Hematopoietic multipotent progenitor cell treated with erythropoietin and hydrocortisone succinate and interleukin-3 and kit ligand, for 6 days (in vitro differentiated cells): Measurements from ENCODE around the gene KIF5A.

Experiments
- DNase-seq: peaks from one replicate; pipeline ENCODE4 v3.0.0-alpha.2; 2015

Gene KIF5A

GRCh38 chr12:57622293-57623245, 72.7 kb downstream of the KIF5A start:
- DNase-seq: no peak

GRCh38 chr12:57623385-57623784, 73.5 kb downstream of the KIF5A start:
- no peak for DNase-seq

DNA sequence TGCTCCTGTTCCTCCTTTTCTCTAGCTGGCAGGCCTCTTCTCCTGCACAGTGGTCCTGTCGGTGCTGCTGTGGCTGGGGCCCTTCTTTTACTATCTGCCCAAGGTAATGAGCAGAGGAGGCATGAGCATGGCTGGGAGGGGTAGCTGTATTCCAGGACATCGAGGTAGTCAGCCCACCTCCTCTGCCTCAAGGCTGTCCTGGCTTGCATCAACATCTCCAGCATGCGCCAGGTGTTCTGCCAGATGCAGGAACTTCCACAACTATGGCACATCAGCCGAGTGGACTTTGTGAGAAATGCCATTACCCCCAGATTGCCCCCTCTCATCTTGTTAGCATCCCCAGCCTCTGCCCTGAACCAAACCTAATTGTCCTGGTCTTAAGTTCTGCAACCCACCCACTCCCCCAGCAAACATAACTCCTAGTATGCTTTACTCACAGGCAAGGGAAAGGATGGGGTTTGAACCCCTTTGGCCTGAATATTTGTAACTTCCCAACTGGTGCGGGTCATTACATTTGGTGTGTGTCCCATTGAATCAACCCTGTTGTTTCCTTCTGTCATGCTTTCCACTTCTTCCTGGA, 74.1 kb downstream of the KIF5A start:
- DNase-seq: no peak

GRCh38 chr12:57624441-57625220, 74.8 kb downstream of the KIF5A start:
- DNase-seq: no peak

- no peak for DNase-seq
These were observed 75.6 kb downstream of the KIF5A start for GRCh38 chr12:57625261-57626032.

GRCh38 chr12:57626111-57626920, 76.5 kb downstream of the KIF5A start:
- no peak for DNase-seq

GRCh38 chr12:57626921-57627445, 77.1 kb downstream of the KIF5A start:
- no peak for DNase-seq

- DNase-seq: no peak
These were observed 77.8 kb downstream of the KIF5A start for GRCh38 chr12:57627501-57628279.

GRCh38 chr12:57628280-57629191, 78.7 kb downstream of the KIF5A start:
- DNase-seq: no peak

- no peak for DNase-seq
These were observed 80.1 kb downstream of the KIF5A start for GRCh38 chr12:57629897-57630471.

DNA sequence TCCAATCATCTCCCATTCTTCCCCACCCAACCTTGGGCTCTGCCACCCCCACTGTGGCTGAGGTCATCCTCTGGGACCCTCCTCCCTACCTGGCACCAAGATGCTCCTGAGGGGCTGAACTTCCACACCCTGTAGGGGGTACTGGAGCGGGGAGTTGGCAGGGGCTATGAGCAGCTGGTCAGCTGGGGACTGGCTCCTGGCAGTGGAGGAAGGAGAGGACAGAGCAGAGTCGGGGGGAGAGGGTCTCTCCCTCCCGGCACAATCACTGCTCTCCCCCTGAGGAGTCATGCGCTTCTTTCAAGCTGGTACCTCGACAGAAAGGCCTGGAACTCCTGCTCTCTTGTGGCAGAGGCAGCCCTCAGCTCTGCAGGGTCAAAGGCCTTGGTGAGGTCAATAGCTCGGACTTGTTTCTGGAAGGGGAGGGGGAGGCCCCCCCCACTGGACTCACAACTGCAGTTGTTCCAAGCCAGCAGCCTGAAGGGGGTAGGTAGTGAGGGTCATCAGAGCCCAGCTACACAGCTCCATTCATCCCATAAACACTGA, 81.1 kb downstream of the KIF5A start:
- no peak for DNase-seq

- DNase-seq: no peak
These were observed 81.8 kb downstream of the KIF5A start for GRCh38 chr12:57631566-57632072.

DNA sequence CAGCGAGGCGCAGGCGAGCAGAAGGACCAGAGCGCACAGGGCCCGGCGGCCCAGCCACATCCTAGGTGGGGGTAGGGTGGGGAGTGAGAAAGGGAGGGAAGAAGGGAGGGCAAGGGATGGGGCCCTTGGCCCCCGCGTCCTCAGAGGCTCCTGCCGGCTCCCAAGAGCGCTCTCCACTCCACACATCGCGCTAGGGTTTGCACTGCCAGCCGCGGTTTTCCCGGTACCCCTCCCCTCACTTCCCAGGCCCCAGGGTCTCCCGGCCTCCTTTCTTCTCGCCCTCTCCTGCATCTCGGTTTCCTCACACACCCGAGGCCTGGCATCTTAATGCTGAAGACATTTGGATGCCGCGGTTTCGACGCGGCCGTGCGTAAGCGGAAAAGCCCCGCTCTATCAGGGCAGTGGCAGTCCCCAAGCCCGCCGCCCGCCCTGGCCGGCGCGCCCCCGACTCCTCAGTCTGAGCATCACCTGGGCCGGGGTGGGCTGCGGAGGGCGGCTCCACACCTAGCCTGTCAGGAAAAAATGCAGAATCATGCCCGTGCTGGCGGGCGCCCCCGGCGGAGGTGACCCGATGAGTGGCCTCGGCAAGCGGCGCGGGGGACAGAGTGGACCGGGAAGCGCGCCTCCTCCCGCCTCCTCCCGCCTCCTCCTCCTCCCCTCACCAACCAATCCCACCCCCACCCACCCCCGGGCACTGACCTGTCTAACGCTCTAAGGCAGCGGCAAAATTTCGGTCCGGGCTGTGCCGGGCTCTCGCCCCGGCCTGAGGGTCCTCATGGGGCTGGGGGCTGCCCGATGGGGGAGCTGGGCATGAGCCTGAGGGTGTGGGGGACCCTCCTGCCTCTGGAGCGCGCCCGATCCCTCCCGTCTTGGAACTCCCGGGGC, 82.5 kb downstream of the KIF5A start:
- DNase-seq: no peak

- peak; percentile 70 for DNase-seq
These were observed 83.4 kb downstream of the KIF5A start, which contains the start of gene B4GALNT1 for GRCh38 chr12:57632958-57633840. B4GALNT1 (minus strand) TSS chr12:57633201; CDS start chr12:57632132, 1,069 bp downstream.
